HG03139 (cell line): Measurements from ENCODE around the gene PLP2.

Experiments
- ATAC-seq: cut with Tn5 transposase; IDR thresholded peaks from one replicate; pipeline ENCODE4 v1.9.1; 2021; ENCODE audit not compliant: unreplicated experiment

Gene PLP2

DNA sequence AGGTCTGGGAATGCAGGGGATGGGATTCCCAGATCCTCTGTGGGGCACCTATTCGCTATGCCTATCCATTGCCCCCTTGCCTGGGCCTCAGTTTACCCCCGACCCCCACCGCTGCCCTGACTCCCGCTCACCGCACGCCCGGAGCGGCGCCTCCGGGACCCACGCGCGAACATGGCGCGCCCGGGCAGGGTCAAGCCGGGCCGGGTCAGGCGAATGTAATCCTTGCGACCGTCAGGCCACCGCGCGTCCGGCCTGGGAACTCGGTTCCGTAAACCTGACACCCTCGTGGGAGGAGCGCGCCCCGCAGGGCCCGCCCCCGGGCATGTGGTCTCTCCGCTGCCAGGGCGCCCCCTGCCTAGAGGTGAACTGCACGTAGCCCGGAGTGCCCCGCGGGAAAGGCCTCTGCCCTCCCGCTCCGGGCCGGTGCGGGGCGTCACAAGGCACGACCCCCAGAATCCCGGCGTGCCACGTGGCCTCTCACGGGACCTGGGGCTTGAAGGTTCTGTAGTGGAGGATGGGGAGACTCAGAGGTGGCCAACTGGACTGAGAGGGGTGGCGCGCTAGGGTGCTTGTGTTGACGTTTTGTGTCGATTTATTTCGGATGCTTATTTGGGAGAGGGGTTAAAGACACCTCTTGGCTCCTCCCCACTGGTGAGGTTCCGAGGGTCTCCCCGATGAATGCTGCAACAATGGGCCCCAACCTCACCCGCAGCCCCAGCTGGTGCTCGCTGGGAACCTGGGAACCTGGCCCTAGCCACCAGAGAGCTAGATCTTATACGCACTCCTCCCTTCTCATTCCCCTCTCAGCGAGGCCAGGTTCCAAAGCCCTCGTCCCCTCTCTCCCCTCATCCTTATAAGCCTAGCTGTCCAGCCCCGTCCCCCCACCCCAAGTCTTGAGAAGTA lies 14.7 kb downstream of the PLP2 start, which contains the start of gene PRICKLE3:
TSS of gene PRICKLE3 (minus strand) at position 249 of the 903 bp plus-strand sequence. CDS start at position 173, 76 bp downstream.
- ATAC-seq: no peak

DNA sequence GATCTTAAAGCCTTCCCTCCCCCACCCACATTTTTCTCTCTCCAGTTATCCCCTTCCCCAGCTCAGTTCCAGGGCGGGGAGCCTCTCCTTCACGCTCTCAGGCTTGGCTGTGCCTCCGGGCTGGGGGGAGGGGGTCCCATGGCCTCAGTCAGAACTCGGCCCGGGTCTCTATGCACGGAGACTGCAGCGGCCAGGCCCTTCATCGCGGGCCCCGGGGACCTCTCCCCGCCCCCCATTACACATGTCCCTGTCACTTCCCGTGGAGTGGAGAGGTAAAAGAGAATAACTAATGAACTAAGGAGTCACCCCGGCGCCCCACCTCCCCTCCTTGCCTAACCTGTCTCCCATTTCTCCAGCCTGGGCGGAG lies 15.3 kb downstream of the PLP2 start:
- ATAC-seq: no peak

DNA sequence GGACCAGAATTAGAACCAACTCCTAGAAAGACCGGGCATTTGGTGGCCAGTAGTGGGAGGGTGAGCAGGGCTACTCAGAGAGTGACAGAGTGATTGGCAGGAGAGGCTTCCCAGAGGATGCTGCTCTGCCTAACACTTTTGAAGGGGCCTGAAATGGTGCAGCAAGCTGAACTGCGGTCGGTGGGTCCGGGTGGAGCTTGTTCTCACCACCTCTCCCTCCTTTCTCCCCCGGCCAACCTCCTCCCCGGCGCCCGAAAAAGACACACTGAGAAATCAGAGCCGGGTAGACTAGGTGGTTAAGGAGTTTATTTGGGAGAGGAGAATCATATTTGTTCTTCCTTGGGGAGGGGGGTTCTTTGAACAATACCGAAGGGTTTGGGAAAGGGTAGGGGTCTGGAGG lies 15.8 kb downstream of the PLP2 start:
- ATAC-seq: no peak

DNA sequence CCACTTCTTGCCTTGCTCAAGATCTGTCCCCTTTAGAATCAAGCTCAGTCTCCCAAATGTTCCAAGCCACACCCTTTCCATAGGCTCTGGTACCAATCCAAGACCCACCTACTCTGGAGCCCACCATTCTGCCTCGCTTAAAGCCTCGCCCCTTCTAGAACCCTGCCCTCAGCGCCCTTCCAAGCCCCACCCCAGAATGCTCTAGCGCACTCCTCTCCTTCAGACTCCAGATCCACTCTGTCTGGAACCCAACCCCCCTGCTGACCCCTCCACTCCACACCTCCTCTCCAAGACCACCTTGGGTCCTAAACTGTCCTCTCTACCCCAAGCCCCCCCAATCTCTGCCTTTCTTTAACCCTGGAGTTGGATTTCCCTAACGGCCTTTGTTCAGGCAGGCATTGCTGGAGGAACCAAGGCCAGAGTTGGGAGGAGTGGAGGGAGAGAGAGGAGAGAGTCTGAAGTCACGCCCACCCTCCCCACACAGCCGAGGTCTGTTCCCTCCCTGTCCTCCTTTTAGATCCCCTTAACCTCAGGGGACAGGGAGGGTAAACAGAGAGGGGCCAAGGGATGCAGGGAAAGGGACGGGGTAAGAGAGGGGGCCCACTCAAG lies 16.9 kb downstream of the PLP2 start:
- no peak for ATAC-seq

DNA sequence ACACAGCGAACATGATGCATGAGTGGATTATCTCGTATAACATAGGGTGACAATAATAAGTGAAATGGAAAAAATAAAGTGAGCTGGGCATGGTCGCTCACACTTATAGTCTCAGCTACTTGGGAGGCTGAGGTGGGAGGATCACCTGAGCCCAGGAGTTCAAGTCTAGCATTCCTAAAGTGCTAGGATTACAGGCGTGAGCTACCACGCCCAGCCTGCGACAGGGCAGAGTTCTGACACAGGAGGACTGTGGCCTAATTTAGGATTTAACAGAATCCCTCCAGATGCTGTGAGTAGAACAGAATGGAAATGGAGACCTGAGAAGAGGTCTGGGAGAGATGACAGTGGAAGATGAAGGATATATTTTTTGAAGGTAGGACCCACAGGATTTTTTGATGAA lies 17.9 kb downstream of the PLP2 start:
- no peak for ATAC-seq

DNA sequence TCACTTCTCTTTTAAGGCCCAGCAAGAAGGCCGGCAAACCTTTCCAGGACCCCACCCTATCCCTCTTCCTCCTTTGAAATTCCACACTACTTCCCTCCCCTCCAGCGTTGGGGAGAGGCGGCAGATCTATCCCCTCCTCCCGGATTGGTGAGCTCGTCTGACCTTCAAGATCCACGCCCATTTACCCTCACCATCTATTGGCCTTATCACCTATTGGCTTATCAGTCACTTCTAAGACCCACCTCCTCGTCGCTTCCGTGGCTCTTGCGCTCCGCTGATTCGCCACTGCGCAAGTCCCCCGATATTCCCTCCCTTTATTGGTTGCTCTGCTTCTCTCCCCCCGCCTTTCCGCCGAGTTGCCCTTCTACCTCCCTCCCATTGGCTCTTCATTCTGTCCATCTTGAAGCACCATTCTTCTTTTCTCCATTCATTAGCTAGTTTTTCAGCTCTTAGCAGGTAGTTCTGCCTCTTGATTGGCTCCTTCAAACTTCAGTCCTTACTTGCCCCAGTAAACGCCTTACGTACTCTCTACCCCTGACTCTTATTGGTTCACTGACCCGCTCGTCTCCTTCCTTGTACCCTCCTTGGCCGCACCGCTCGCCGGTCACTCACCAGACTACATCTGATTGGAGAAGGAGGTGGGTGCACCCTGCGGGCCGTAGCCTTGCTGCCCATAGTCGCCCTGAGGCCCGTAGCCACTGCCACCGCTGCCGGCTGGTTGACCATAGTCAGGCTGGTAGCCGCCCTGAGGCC lies 19.3 kb downstream of the PLP2 start:
- peak; percentile 88 for ATAC-seq

DNA sequence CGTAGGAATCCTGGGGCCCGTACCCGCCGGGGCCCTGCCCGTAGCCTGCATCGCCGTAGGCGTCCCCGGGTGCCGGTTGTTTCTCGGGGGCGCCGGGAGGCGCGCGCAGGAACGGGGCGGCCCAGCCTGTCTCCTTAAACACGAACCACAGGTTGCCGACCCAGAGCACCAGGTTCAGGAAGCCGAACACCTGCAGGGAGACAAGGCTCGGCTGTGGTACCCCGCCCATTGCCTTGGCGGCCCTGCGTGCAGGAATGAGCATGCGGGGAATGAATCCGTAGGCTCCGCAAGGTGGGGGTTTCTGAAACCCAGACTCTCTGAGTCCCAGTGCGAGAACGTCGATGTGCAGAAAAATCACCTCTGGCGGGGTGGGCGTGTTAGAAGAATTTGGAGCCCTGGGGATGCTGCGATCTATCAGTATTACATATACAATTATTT lies 19.9 kb downstream of the PLP2 start:
- ATAC-seq: no peak

DNA sequence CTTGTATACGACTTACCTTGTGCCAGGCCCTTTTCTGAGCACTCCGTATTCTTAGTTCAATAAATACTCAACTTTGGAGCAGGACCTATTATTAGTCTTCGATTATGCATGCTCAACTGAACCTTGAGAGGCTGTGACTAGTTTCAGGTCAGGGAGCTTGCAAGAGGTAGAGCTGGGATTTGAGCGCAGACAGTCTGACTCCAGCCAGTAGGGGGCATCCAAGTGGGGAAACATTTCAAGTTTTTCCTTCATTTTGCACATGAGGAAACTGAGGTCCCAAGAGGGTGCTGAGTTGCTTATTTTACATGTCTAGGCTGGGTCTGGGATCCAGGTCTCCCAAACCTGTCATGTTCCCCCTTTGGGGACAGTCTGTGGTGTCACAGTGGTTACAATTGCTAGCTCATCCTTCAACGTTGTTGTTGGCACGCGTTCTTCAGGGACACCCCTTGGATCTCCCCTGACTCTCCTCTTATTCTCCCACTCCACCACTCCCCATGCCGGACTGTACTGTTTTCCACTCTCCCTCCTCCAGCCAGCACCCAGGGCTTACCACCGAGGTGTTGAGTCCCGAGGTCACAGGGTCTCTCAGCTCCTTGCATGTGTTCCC lies 21.1 kb downstream of the PLP2 start:
- no peak for ATAC-seq

DNA sequence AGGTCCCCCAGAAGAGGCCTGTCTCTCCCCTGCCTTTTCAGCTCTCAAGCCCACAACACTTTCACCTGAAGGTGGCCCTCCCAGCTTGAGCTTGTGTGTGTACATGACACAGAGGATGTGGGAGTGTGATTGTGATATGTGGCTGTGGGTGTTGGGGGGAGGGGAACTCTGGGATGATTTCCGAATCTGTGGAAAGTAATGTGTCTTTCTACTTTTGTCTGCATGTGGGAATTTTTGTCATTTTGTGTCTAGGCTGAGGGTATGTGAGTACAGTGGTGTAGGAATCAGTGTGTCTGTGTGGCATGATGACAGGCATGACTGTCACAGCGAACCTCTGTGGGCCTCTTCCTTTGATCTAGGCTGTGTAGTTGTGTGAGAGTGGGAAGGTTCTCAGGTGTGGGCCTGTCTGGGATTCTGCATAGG lies 21.9 kb downstream of the PLP2 start:
- ATAC-seq: no peak

DNA sequence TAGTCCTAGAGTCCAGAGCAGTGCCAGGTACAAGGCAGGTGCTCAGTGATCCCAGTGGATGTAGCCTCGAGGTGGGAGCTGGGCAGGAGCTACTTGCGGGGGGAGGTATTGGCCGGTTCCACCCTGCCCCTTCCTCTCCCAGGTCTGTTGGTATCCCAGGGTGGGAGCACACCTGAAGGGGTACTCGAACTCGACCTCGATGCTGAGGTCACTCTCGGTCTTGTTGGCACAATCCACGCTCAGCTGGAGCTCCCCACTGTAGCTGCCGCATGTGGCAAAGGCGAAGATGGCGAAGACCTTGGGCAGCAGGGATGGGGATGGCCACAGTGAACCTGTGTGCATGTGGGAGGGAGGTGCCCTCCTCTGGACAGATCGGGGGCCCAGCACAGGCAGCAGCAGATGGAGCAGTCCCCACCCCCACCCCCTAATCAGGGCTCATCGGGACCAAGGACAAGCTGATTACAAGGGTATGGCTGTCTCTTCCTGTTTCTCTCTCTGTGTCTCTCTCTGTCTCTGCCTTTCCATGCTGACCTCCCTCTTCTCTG lies 25.9 kb downstream of the PLP2 start:
- ATAC-seq: no peak

DNA sequence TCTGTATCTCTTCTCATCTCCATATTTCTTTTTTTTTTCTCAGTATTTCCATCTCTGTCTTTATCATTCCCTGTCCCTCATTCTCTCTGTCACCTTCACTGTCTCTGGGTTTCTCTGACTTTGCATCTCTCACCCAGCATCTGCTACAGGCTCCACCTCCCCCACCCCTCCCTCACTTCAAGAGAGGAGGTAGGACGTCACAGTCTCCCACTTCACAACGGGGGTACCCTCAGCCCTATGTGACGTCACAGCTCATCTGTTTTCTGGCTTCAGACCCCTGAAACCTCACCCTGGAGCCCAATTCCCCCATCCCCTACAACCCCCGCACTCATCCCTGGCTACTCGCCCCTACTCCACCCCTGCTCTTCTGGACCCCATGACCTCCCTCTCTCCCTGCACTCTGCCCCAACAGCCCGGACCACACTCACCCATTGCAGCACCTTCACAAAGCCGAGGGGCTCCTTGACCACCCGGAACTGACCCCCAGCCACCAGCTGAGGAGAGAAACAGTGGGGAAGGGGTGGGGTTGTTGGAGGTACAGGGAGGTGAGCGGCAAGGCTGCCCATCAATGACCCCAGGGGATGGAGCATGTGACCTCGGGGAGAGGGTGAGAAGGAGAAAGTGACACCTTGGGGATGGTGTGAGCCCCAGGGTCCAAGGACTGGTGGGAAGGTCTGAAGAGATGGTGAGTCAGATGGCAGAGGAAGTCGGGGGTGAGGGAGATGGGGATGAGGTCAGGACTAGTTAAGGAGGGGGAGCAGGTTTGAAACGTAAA lies 27.0 kb downstream of the PLP2 start:
- no peak for ATAC-seq

DNA sequence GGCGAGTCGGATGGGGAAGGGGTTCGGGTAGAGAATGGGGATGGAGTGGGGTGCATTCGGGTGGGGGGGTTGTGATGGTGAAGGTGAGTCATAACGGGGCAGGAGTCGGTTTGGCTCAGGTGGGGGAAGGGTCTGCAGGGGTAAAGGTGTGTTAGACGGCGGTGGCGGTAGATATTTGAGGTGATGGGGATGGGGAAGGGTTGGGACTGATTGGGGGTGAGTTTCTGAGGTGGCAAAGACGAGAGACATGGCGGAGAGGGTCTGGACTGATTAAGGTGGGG lies 27.6 kb downstream of the PLP2 start:
- no peak for ATAC-seq

DNA sequence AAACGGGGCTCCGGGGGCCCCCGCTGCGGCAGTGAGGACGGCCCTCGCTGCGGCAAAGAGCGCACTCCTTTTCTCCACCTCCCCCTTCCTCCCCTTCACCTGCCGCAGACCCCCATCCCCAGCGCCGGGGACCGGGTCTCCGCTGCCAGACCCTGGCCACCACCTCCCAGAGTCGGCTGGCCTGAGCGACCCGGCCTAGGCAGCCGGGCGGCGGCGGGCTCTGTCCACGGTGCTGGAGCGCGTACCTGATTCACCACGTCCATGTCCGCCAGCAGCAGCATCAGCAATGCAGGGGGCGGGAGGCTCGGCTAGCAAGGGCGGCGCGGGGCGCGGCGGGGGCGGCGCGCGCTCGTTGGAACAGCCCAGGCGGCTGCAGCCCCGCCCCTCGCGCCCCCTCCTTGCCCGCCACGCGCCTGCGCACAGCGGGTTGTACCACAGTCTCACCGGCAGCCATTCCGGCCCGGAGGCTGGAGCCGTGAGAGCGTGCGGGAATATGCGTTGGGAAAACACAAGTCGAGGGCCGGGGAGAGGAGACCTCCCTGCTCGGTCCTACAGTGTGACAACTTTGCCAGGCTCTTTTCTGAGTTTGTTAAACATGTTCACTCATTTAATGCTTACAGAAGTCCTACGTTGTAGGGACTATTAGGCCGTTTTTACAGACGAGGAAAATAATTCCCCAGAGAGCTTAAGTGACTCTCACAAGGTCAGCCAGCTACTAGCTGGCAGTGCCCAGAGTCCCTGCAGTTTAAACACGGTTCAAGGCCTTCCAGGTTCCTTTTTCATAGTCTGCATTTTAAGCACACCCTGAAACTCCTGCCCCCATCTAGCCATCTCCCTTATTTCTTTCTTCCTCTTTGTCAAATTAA lies 28.4 kb downstream of the PLP2 start, which contains the start of gene SYP:
TSS of gene SYP (minus strand) at position 288 of the 866 bp plus-strand sequence. CDS start at position 281, 7 bp downstream.
- ATAC-seq: peak; percentile 95

DNA sequence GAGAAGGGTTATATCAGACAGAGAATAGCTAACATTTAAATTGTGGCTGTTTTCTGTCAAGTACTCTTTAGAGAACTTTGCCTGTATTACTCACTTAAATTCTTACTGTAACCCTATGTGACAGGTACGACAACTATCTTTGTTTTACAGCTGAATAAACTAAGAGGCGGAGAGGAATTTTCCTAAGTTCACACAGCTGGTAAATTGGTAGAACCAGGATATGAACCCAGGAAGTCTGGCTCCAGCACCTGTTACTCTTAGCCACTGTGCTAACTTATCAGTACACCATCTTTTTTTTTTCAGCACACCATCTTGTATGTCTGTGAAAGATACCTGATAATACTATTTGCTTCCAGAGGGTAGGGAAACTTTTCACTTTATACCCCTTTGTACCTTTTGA lies 30.3 kb downstream of the PLP2 start:
- ATAC-seq: no peak

DNA sequence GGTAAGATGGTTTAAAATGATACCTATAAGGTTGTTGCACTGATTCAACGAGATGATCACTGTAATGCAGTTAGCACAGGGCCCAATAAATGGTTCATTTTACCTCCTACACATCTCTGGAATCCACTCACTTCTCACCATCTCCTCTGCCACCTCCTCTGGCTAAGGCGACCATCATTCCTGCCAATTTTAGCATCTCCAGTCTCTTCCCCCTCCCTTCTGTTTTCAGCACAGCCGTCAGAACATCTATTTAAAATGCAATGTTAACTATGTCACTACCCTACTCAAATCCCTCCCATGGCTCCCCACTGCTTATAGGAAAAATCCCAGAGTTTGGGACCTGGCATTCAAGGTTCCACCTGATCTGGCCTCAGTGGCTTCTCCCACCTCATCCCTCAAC lies 31.8 kb downstream of the PLP2 start:
- ATAC-seq: no peak

DNA sequence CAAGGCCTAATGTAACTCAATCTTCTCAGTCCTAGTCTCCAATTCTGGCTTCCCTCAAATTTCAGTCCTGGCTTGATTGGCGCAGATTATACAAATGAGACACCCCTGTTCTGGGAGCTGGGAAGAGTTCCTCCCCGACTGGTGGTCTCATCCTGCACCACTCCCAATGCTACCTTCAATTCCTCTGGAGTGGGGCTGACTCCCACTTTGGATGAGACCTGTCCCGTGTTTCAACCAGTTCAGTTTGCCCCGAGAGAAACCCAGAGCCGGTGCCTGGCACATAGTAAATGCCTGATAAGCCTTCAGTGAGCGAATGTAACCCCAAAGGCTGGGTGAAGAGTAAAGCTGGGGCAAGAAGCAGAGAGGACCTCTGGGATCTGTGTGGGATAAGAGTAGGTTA lies 32.3 kb downstream of the PLP2 start:
- no peak for ATAC-seq

DNA sequence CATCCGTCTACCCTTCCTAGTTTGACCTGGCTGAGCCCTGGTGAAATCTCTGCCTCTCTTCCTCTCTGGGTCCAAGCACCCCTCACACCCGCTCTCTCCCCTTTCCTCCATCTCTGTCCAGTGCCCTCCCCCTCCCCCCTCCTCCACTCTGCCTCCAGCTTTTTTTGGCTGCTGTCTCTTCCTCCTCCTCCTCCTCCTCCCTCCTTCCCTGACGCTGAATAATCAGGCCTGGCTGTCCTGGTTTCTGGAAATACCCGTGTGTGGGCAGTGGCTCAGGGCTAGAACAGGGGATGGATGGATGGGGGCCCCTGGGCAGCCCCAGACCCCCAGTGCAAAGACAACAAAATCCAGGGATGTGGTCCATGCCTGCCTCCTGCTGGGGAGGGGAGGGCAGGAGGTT lies 33.0 kb downstream of the PLP2 start:
- no peak for ATAC-seq

DNA sequence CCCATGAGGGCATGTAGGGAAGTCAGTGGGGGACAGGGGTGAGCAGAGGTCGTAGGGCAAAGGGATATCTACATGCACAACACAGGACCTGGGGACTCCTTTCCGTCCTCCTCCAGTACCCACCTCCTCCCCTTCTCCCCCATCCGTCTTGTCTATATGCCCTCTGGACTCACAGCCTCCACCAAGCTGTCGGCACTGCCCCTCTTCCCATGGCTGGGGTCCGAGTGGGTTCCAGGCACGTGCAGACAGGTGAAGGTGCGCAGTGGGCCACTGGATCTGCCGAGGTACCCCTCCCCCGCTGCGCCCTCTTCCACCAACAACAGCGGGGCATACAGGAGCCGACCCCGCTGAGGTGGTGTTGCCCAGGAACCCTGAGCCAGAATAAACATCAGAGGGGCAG lies 33.7 kb downstream of the PLP2 start:
- no peak for ATAC-seq

DNA sequence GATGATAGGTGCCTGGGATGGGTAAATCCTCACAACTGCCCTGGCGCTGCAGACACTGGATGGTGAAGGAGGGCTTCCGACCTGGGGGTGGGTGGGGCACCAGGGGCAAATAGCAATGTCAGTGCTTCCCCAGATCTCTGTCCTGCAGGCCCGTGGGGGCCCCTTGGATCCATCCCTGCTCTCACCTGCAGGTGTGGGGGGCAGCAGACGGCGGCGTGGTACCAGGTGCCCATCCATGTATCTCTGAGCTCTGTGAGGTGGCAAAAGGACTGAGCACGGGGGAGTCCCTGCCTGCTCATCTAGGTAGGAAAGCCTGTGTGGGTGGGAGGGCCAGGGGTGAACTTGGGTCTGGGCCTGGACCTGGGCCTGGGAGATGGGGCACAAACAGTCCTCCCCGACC lies 34.8 kb downstream of the PLP2 start:
- ATAC-seq: no peak
